HepG2 (cell line): Measurements from ENCODE around the gene TOP1. TPM values are rescaled to one million over a fixed set of nuclear protein-coding genes. Genes with fewer than 3 reads are reported as not detected.

Experiments
- AGO2 ChIP-seq: fragments of 200-400 bp; formaldehyde crosslinking; optimal IDR thresholded peaks from 2 replicates; pipeline ENCODE3; 2017; ENCODE audit warnings: mild to moderate bottlenecking, low read depth, low read length, moderate library complexity
- NONO ChIP-seq, 2 experiments: fragments of 450-650 bp in 1 of 2; sonication (generic) in 1 of 2; formaldehyde crosslinking in 1 of 2; IDR thresholded peaks in 1 of 2; conservative IDR thresholded peaks in 1 of 2; 2 replicates each; pipeline versions ENCODE4 v1.6.1 to v1.8.0; 2017 to 2022; ENCODE audit warnings: mild to moderate bottlenecking in 1 of 2, missing genetic modification reagents in 1 of 2, moderate library complexity in 1 of 2
- NRL ChIP-seq: sonication (generic); formaldehyde crosslinking; IDR thresholded peaks from 2 replicates; pipeline ENCODE4 v1.5.0; 2020; ENCODE audit warnings: missing genetic modification reagents, mild to moderate bottlenecking, moderate library complexity, borderline replicate concordance
- SNAI1 ChIP-seq: sonication (generic); formaldehyde crosslinking; IDR thresholded peaks from 2 replicates; pipeline ENCODE4 v1.5.0; 2020; ENCODE audit warnings: mild to moderate bottlenecking, missing genetic modification reagents, borderline replicate concordance
- SP140L ChIP-seq: sonication (generic); formaldehyde crosslinking; IDR thresholded peaks from 2 replicates; pipeline ENCODE4 v1.4.0; 2020; ENCODE audit warnings: missing genetic modification reagents, borderline replicate concordance
- SRSF4 ChIP-seq: fragments of 200-400 bp; formaldehyde crosslinking; IDR thresholded peaks from one replicate; pipeline ENCODE4 v1.6.1; 2018; ENCODE audit warnings: mild to moderate bottlenecking, low read depth, low read length, moderate library complexity; ENCODE audit not compliant: poor library complexity, severe bottlenecking
- TFE3 ChIP-seq: IDR thresholded peaks from 2 replicates; pipeline ENCODE4 v1.6.1; 2016
- ZFP91 ChIP-seq: sonication (generic); formaldehyde crosslinking; IDR thresholded peaks from 2 replicates; pipeline ENCODE4 v1.9.0; 2022; ENCODE audit warnings: missing genetic modification reagents, mild to moderate bottlenecking, borderline replicate concordance
- ZFX ChIP-seq: sonication (generic); formaldehyde crosslinking; IDR thresholded peaks from 2 replicates; pipeline ENCODE4 v1.4.0; 2020; ENCODE audit warnings: mild to moderate bottlenecking, low read depth, missing genetic modification reagents, moderate library complexity
- polyA plus RNA-seq, 8 experiments: library from polyadenylated mRNA; depleted of rRNA in 3 of 8; stranded (reverse) in 7 of 8; unstranded in 1 of 8; fragments of >200 nt; fragmentation: Illumina TruSeq in 4 of 8; extraction: Trizol in 4 of 8; gene quantifications; 2 replicates each; pipeline versions ENCODE4 v1.2.1 to v1.2.3, GENCODE V29; 2011 to 2016; ENCODE audit warnings: low read depth in 4 of 8, missing spikeins in 1 of 8, mixed read lengths in 1 of 8; ENCODE audit not compliant: insufficient read depth in 1 of 8
- total RNA-seq, 5 experiments: library from RNA; depleted of rRNA; stranded (reverse); fragments of >200 nt; fragmentation: Illumina TruSeq; extraction: Trizol; gene quantifications; 2 replicates each; pipeline ENCODE4 v1.2.3, GENCODE V29; 2016; ENCODE audit warnings: low read depth in 1 of 5

The TOP1 gene
- total and polyA plus RNA-seq, 2 of the 13 experiments (the other 11 are each of a cell fraction or from before 2014, with no cell fraction given) = 10.2 to 19.4 TPM

GRCh38 chr20:41168281-41169161 is 139.9 kb downstream of the TOP1 start (continued):
- TF ChIP-seq TFE3 (CRISPR knock-in tag) = no peak
- no peak for TF ChIP-seq SP140L (CRISPR knock-in tag)
- TF ChIP-seq NRL (CRISPR knock-in tag) = no peak
- no peak for TF ChIP-seq SNAI1
- peak; percentile 73 for TF ChIP-seq AGO2
- TF ChIP-seq ZFP91 (CRISPR knock-in tag) = 0 out of 2 replicates have a peak, but pooled peaks have one; percentile 2
- no peak for TF ChIP-seq ZFX
- TF ChIP-seq SRSF4 = no peak
- no peak for TF ChIP-seq NONO (IDR thresholded peaks at IDR 0.05)
- TF ChIP-seq NONO (CRISPR knock-in tag; conservative IDR thresholded peaks at IDR 0.05) = no peak
